Stimulated activated CD8-positive, alpha-beta memory T cell treated with anti-CD3 and anti-CD28 coated beads, Interleukin-2, amount 100 ng/mL, for 1 hour (primary cell): ENCODE results near the gene DAAM1.

ENCODE experiments used
- DNase-seq, 2 donors: peaks; one replicate each; pipeline ENCODE4 v3.0.0-alpha.2; 2020; ENCODE audit warnings: low read depth in 2 of 2

Gene DAAM1

DNA sequence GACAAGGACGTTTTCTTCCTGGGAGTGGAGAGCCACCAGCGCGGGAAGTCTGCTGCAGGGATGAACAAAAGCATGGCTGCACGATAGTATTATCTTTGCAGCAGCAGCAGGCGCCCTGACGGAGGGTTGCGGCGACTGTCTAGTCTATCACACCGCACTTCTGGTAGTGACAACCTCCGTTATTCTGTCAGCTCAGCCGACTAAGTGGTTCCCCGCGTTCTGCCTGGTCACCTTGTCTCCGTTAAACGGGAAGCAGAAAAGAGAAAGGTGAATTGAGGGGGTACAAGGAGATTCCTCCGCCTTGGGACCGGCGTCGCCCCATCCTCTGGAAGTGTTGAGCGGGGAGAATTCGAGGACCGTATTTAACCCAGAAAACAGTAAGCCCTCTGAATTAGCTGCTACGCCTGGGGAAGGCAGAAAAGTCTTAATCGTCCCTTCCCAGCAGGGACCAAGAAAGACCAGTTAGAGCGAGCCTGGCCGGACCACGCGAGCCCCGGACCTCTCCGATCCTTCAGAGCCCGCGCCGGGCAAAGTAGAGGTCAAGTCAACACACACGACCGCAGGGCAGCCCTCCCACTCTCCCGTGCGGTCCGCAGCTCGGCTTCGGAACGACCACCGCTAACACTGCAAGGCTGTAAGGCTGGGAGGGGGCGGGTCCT is 536 bp upstream of the DAAM1 start:
- DNase-seq, result peak; percentile 2 to 13

DNA sequence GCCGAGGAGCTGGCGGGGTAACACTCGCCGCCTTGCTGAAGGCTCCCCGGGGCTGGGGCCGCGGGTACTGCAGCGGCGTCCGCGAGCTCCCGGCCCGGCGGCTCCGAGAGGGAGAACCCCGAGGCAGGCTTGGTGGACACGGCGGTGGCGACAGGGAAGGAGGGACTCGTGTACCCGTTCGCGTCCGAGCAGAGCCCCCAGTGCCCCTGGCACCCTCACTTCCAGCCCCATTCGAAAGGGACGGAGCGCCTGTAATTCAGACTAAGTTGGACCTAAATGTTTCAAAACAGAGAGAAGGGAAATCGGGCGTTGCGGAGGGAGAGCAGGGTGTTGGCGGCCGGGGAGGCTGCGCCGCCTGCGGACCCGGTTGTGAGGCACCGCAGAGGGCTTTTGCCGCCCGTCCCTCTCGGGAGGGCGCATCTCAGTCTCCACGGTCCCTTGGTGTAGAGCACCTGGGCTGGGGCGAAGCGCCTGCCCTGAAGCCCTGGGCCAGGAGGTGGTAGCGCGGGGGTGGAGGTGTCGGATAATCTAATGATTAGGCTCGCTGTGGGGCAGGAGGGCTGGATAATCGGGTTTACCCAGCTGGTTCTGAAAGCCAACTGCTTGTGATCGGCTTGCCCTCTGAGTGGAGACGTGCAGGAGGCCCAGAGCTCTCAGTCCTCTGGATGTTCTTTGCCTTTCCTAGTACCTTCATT is 771 bp downstream of the DAAM1 start:
- no peak for DNase-seq

DNA sequence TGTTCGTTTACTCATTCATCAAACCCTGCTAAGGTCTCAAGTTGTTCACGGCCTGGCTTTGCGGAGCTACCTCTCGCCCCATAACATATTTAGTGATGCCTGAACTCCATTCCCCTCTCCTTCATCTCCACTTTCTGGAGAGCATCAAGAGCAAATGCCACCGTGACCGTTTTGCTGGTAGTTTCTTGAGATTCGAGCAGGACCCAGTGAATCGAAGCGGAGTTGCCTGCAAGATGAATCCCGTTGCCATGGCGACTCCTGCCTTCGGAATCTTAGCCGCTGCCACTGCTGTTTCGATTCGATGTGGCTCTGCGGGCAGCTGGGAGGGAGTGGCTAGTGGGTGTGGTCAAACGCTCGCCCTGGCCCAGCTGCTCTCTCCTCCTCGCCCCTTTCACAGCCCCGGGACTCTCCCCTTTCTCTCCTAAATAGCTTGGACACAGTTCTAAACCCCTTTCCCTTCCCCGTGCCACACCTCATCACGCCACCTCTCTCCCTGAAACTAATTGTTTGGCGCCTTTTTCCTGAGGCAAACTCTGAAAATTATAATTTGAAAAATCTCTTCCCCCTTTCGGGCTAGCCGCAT is 1.4 kb downstream of the DAAM1 start:
- peak; percentile 39 to 52 for DNase-seq

DNA sequence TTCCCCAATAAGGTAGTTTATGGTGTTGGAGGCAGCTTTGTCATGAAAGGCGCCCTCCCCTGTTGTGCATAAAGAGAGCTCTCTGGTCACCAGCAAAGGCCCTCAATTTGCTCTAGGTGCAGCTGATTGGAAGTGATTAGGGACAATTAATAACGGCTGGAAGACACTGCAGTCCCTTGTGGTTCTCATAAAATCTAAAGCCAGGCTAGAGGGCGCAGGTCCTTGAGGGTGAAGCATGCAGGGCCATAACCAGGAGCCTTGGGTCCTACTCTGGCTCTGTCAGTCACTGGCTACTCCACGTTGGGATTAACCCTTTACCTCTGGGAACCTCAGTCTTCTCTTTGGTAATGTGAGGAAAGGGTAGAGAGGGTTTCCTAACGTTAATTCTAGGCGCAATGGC is 1.9 kb downstream of the DAAM1 start:
- DNase-seq, result no peak

DNA sequence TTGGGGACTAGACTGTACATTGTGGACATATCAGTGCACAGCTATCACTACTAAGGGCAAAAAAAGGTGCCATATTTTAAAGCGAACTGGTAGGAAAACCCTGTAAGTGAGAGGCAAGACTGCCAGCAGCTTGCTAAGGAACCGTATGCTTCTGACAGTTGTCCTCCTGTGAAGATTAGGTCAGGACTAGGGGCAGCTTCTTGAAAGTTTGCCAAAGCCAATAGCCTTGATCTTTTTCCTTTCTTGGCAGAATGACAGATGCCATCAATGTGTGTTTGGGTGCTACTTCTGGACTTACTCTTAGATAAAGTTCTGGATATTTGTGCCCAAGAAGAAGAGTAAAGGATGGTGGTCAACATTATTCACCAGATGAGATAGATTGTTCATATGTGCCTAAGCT is 7.4 kb downstream of the DAAM1 start:
- no peak for DNase-seq

DNA sequence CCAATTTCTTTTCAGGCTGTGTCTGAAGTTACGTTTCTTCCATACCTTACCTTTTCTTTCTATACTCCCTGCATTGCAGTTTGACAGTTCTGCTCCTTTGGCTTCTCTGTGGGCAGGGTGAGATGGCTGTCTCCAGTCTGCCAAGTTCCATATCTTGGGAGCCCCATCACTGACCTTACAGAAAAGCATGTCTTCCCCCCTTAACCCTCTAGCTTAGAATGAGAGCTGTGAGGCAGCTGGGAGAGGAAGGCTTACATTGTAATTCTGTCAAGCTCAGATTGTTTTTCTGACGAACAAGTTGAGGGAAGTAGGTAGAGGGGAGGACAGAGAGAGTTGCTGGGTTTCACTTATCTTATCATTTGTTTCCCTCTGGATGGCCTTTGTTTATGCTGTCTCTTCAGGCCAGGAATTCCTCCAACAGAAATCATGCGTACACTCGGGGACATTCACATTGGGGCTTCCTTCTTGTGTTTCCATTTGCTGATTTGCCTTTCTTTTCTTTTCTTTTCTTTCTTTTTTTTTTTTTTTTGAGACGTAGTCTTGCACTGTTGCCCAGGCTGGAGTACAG is 9.3 kb downstream of the DAAM1 start:
- no peak for DNase-seq

DNA sequence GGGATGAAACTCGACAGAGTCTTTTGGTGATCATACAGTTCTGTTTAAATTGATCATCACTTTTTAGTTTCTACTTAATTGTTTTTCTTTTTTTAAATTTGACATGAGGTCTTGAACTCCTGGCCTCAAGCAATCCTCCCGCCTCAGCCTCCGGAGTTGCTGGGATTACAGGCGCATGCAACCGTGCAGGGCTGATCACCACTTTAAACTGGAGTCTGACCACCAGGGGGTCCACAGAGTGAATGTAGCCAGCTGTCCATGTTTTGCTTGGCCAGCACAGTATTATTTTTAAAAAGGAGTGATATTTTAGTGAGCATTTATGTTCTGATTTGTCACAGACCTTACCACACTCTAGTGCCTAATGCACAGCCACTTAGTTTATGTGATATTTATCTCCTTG is 10.7 kb downstream of the DAAM1 start:
- DNase-seq, result no peak

DNA sequence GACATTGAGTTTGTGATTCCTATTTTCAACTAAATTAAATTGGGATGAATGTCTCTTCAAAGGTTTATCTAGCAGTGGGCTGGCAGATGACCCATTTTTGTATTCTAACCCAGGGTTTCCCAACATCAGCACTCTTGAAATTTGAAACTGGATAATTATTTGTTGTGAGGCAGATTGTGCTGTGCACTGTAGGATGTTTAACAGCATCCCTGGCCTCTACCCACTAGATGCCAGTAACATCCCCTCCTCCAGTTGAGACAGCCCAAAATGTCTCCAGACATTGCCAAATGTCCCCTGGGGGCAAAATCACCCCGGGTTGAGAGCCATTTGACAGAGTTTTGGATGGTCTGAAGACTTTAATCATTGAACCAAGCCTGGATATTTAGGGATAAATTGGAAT is 11.1 kb downstream of the DAAM1 start:
- no peak for DNase-seq

DNA sequence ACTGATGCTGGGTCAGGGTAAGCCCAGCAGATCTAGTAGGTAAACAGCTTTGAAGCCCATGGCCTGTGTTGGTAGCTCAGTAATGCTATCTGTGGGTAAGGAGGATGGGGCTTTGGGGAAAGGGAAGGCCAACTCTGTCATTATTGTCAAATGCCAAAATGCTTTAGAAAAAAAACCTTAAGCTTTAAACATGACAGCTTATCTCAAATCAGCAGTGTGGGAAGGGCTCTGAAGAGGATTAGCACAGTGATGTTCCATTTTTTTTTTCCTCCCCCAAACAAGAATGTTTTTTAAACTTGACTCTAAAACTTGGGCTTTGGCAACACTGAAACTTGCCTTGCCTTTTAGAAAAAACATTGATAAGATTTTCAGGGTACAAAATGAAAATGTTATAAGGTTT is 11.7 kb downstream of the DAAM1 start:
- no peak for DNase-seq

DNA sequence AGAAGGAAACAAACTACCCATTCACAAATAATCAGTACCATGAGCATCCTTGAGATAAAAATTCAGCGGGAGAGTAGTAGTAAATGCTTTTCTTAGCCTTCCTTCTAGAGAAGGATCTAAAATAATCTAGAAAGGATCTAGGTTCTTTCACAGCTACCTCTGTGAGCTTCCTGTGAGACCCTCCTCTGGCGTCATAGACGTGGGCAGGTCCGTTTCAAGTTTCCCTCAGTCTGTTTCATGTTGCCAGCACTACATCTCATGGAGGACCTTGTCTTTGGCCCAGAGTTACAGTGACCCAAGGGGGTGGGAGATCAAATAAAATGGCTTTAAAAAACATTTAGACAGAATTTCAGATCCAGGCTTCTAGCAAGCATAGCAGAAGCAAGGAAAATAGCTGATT is 13.6 kb downstream of the DAAM1 start:
- no peak for DNase-seq

DNA sequence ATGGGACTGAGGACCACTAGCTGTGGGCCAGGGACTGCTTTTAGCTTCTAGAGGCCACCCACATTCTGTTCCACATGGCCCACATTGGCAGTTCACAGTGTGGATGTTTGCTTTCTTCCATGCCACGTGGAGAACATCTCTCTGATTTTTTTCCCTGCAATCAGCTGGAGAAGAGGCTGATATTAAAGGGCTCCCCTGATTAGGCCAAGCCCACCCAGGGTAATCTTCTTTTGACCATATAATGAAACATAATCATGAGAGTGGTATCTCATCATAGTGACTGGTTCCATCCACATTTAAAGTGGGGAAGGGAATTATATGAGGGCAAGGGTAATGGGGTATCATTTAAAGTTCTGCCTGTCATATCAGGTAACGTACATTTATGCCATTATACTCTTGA is 15.8 kb downstream of the DAAM1 start:
- no peak for DNase-seq

DNA sequence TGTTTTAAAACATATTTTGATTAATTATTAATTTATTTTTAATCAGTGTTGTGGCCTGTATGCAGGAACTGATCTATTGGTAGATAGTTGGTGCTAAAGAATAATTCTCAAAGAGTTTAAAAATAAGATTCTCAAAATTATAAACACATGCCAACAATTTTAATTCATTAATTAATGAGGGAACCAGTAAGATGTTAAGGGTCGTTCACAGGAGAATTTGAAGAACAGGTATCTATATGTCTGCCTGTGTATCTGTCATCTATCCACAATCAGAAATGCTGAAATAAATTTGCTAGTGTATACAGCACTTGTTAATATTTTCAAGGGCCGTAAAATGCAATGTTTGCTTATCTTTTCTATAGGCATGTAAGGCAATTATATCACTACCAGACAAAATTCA is 18.4 kb downstream of the DAAM1 start:
- no peak for DNase-seq

DNA sequence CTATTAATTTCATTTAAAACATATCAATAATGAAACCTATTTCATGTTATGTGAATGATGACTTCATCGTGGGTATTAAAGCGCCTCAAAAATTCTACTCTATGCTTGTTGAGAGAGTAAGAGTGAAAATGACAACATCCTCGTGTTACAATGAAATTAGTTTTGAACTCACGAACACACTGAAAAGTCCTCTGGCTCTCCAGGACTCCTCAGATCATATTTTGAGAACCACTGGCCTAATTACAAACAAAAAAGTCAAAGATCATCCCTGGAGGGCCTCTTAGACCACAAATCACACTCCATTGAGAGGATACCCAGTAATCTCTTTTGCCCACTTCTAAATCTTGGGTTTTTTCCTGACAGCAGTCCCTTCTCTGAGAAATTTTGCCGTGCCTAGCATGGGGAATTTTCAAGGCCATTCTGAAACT is 19.1 kb downstream of the DAAM1 start:
- no peak for DNase-seq

DNA sequence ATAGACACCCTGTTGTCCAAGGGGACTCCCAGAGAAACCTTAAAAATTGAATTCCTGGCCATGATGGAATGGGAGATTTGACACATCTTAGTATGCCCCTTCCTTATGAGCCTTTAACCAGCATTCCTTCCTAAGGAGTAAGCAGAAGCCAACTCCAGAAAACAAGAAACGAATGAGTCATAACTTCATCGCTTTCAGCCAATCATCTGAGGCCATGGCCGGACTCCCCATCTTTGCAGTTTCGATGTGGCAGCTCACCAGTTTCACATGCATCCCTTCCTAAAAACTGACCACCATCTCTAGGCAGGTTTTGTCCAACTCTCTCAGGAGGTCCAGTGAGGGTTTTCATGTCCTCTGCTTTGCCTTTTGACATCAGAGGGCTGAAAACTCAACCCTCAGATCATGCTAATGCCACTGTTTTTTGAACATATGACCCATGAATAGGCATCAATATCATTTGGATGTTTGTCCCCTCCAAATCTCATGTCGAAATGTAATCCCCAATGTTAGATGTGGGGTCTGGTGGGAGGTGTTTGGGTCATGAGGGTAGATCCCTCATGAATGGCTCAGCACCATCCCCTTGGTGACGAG is 19.9 kb downstream of the DAAM1 start:
- no peak for DNase-seq

DNA sequence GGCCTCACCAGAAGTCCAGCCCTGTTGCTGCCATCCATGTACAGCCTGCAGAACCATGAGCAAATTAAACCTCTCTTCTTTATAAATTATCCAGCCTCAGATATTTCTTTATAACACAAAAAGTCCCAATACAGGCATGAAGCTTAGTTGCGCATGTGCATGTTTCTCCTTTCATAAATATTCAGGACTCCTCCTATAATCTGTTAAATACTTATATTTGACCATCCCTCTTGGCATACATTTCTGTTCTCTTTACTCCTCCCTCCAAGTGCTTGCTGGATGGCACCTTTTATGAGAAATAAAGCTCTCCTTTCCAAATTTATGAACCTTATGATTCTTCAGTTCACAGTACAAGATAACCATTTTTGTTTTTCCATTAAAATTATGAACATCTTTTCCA is 20.5 kb downstream of the DAAM1 start:
- DNase-seq, result no peak

DNA sequence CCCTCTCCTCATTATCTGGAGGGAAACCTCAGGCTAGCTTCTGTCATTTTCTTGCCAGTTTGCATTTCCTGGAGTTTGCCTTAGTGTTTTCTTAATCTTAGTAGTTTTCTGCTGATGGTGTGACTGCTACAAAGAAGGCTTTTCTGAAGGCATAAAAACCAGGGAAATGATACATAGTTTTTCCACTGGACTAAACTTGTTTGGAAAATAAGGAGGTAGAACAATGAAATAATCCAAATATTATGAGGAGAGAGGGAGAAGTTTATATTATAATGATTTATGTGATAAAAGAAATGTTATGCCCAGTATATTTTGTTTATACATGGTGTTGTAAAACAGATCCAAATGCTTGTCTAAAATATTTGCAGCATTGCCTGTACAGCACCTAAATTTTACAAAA is 22.2 kb downstream of the DAAM1 start:
- no peak for DNase-seq

DNA sequence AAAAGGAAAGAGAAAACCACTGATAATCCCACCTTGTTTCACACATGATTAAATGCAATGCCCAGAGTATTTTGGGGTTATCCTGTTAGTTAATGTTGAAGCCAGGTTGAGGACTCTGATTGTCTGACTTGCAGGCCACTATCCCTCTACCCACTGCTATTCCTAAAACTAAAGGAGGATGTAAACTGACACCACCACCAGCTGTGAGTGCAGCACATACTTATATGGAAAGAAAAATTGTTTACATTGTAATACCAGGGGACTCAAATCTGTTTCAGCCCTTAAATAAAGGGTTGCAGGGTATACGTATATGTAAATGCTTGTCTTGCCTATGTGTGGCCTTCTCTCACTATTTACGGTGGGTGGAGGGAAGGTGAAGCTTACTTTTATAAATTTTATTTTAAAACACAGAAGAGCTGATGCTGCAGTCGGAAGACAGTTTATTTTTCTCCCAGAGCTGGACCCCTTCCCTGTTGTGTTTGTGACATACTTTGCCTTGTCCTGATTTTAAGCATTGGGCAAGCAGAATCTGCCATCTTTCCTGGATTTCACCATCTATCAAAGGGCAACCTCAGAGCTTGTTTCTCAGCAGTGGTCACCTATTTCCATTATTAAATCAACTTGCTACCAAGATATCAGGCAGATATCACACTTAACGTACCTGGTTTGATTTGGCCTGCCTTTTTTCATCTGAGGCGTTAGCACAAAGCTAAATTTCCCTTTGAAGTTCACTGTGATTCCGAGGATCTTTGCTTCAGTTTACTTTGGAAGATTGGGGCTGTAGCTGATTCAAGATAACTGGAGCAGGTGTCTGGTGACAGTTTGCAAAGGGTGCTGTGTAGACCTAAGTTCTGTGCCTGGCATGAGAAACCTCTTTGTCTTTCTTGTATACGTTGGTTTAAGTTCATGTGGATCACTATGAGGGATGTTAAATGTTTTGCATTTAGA is 25.2 kb downstream of the DAAM1 start:
- DNase-seq, result no peak

DNA sequence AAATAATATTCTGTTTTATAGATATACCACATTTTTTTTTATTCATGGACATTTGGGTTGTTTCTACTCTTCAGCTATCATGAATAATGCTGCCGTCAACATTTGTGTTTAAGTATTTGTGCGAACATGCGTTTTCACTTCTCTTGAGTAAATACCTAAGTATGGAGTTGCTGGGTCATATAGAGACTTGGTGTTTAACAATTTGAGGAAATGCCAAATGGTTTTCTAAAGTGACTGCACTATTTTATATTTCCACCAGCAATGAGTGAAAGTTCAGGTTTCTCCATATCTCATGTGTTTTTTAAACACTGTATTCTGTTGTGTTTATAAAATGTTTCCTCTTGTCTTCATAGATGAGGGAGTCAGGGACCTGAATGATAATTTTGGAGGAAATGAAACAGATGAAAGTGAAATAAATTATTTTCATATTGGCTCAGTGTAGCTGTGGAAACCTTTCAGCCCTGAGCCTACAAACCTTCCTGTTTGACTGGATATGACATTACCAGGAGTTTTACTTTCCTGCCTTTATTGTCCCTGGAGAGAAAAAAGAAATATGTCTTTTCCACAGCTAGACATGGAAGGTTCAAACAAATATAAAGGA is 26.3 kb downstream of the DAAM1 start:
- no peak for DNase-seq

DNA sequence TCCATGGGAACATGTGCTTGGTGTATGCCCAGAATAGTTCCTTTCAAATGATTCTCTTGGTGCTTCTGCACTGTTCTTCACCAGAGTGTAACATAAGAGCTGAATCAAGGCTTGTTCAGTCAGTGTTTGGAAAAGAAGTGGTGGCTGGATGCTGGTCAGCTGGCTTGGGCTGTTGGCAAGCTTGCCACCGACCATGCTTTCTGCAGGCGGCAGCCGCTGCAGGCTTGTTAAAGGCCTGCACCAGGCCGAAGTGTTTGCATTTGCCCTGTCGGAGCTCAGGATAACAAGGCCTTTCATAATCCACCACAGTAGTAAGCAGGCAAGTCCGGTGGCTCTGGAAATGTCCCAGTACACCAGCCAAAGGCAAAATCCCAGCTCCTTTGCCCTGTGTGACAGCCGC is 26.9 kb downstream of the DAAM1 start:
- no peak for DNase-seq

DNA sequence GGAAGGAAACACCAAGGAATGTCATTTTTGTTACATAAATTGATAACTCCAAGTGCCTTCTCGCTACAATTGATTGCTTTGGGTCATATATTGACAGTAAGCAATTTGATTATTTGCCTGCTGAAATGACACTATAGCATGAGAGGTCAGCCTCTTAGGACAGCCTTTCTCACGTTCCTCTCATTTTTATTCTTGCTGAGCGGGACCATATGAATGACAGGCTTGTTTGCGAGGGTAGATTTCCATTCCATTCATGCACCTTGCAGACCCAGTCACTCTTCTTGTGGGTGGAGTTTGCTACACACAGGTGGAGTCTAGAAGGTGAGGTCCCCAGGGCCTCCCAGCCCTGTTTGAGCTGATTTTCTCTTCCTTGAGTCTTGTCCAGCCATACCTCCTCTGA is 27.3 kb downstream of the DAAM1 start:
- no peak for DNase-seq

DNA sequence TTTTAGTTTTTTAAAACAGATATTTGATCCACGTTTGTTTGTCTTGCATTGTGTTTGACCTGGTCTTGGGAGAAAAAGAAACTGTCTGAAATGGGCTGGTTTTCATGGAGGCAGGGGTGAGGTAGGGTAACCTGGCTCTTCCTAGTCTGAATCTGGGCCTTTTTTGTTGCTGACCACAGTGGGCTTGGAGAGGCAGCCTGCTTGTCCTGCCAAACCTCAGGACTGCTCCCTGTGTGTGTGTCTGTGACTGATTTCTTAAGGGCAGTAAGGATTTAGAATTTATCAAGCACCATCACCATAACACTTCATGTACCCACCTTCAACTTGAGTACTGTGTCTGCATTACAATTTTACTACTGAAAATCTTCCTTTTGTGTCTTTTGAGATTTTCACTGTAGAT is 28.5 kb downstream of the DAAM1 start:
- no peak for DNase-seq
